HCT116 (cell line): ENCODE results near the gene HPF1. TPM values are rescaled to one million over a fixed set of nuclear protein-coding genes. Genes with fewer than 3 reads are reported as not detected.

Experiments used
- ATAC-seq: fragments of 200-7000 bp; cut with Tn5 transposase; 2 replicates; pipeline ENCODE4 v1.9.1; 2020; ENCODE audit warnings: mild to moderate bottlenecking, moderate library complexity
- BruUV-seq: library from RNA; stranded (reverse); fragments of 400-500 nt; replicated peaks from 2 replicates; lab custom pipeline; 2021; lab: Mats Ljungman, UMichigan
- CTCF ChIA-PET: fragments of 300-600 bp; sonication (Branson Sonifier 250); formaldehyde crosslinking; loops from one replicate; lab custom pipeline; 2021; ENCODE audit warnings: antibody characterized with exemption; lab: Charles Lee
- POLR2A ChIA-PET: fragments of 300-600, 350-600 bp; sonication (Branson Sonifier 250); formaldehyde crosslinking; loops from one replicate; lab custom pipeline; 2021; ENCODE audit warnings: antibody characterized with exemption; lab: Charles Lee
- RAD21 ChIA-PET, 2 experiments: fragments of 300-600 bp; sonication (Branson Sonifier 250); formaldehyde crosslinking; loops; one replicate each; lab custom pipeline; 2023; ENCODE audit warnings: low total read pairs in 2 of 2; ENCODE audit not compliant: uncharacterized antibody in 2 of 2, unreplicated experiment in 2 of 2, low non-redundant PET in 1 of 2; lab: Charles Lee
- DNase-seq: peaks from one replicate; pipeline ENCODE4 v3.0.0-alpha.2; 2010; ENCODE audit warnings: low read depth, low spot score
- H2AFZ ChIP-seq: fragments of 200-600 bp; shearing (Covaris generic), sonication (generic); 2 replicates; pipeline ENCODE4 v1.6.1; 2017; ENCODE audit warnings: low read depth, mixed run types, mixed read lengths, antibody characterized with exemption, low read length; ENCODE audit not compliant: poor library complexity, severe bottlenecking
- H3K27ac ChIP-seq: 2 replicates; pipeline ENCODE4 v1.5.1; 2012; ENCODE audit warnings: low read depth, low read length
- H3K27me3 ChIP-seq: fragments of 200-600 bp; sonication (generic); 2 replicates; pipeline ENCODE4 v1.6.1; 2016; ENCODE audit warnings: mixed run types, low read length, mixed read lengths; ENCODE audit not compliant: insufficient read depth
- H3K36me3 ChIP-seq, 2 experiments: fragments of 200-500 bp in 1 of 2; fragments of 200-600 bp in 1 of 2; sonication (Bioruptor generic) in 1 of 2; sonication (generic) in 1 of 2; 2 replicates each; pipeline versions ENCODE4 v1.5.1 to v1.6.1; 2014 to 2016; ENCODE audit warnings: low read length in 2 of 2, inconsistent platforms in 1 of 2, mixed read lengths in 1 of 2, mixed run types in 1 of 2; ENCODE audit not compliant: insufficient read depth in 2 of 2, control insufficient read depth in 1 of 2
- H3K4me1 ChIP-seq, 2 experiments: fragments of 200-600 bp in 1 of 2; sonication (generic) in 1 of 2; 2 replicates each; pipeline versions ENCODE4 v1.5.1 to v1.6.1; 2012 to 2017; ENCODE audit warnings: low read length in 2 of 2, inconsistent platforms in 1 of 2, mild to moderate bottlenecking in 1 of 2, mixed read lengths in 1 of 2, mixed run types in 1 of 2, moderate library complexity in 1 of 2; ENCODE audit not compliant: insufficient read depth in 2 of 2, control insufficient read depth in 1 of 2
- H3K4me2 ChIP-seq: fragments of 200-600 bp; sonication (generic); 2 replicates; pipeline ENCODE4 v1.6.1; 2017; ENCODE audit warnings: mixed run types, low read length, mixed read lengths
- H3K4me3 ChIP-seq, 2 experiments: fragments of 200-600 bp in 1 of 2; sonication (generic) in 1 of 2; replicated peaks in 1 of 2; 2 replicates each; pipeline ENCODE4 v1.5.1; 2011 to 2016; ENCODE audit warnings: low read length in 2 of 2, control low read depth in 1 of 2, low read depth in 1 of 2, mild to moderate bottlenecking in 1 of 2, mixed read lengths in 1 of 2, mixed run types in 1 of 2
- H3K79me2 ChIP-seq: fragments of 200-600 bp; sonication (generic); 2 replicates; pipeline ENCODE4 v1.6.1; 2017; ENCODE audit warnings: mild to moderate bottlenecking, mixed run types, low read length, moderate library complexity, mixed read lengths; ENCODE audit not compliant: insufficient read depth
- H3K9ac ChIP-seq: fragments of 200-600 bp; sonication (generic); 2 replicates; pipeline ENCODE4 v1.6.1; 2016; ENCODE audit warnings: low read length, mixed read lengths
- H3K9me2 ChIP-seq: fragments of 200-600 bp; sonication (generic), shearing (Covaris generic); 2 replicates; pipeline ENCODE4 v1.6.1; 2017; ENCODE audit warnings: mixed run types, mild to moderate bottlenecking, moderate library complexity; ENCODE audit not compliant: insufficient read depth
- H3K9me3 ChIP-seq, 2 experiments: fragments of 200-500 bp in 1 of 2; fragments of 200-600 bp in 1 of 2; sonication (Bioruptor generic) in 1 of 2; sonication (generic) in 1 of 2; 2 replicates each; pipeline ENCODE4 v1.6.1; 2014 to 2017; ENCODE audit warnings: low read length in 2 of 2, mixed read lengths in 2 of 2, inconsistent platforms in 1 of 2, low read depth in 1 of 2, mild to moderate bottlenecking in 1 of 2, mixed run types in 1 of 2, moderate library complexity in 1 of 2; ENCODE audit not compliant: control insufficient read depth in 1 of 2, insufficient read depth in 1 of 2
- H4K20me1 ChIP-seq: fragments of 200-600 bp; sonication (generic), shearing (Covaris generic); 2 replicates; pipeline ENCODE4 v1.6.1; 2017; ENCODE audit warnings: mixed run types, mild to moderate bottlenecking, moderate library complexity; ENCODE audit not compliant: insufficient read depth
- CEBPB ChIP-seq: IDR thresholded peaks from 2 replicates; pipeline ENCODE4 v1.6.1; 2012; ENCODE audit warnings: low read depth
- EZH2 ChIP-seq: fragments of 200-600 bp; sonication (generic); IDR thresholded peaks from 2 replicates; pipeline ENCODE4 v1.6.1; 2017; ENCODE audit warnings: antibody characterized with exemption, mixed run types
- JUND ChIP-seq: IDR thresholded peaks from 2 replicates; pipeline ENCODE4 v1.6.1; 2012
- MAX ChIP-seq: IDR thresholded peaks from 2 replicates; pipeline ENCODE4 v1.6.1; 2012
- REST ChIP-seq: IDR thresholded peaks from 2 replicates; pipeline ENCODE4 v1.6.1; 2012; ENCODE audit warnings: low read depth
- SIN3A ChIP-seq: IDR thresholded peaks from 2 replicates; pipeline ENCODE4 v1.6.1; 2012; ENCODE audit warnings: low read depth
- SP1 ChIP-seq: IDR thresholded peaks from 2 replicates; pipeline ENCODE4 v1.6.1; 2012; ENCODE audit warnings: low read depth
- ZNF274 ChIP-seq: fragments of 200-500 bp; sonication (Bioruptor generic); IDR thresholded peaks from 2 replicates; pipeline ENCODE4 v1.6.1; 2014; ENCODE audit warnings: mild to moderate bottlenecking, low read depth, low read length, inconsistent platforms
- intact Hi-C: fragments of 100-400 bp; cut with micrococcal nuclease; formaldehyde crosslinking; loops from 2 replicates; pipeline ENCODE4 v1.10.0; 2022
- total RNA-seq: library from RNA; stranded (reverse); gene quantifications from one replicate; pipeline ENCODE4 v1.2.1, GENCODE V29; 2021; ENCODE audit not compliant: unreplicated experiment
- TF ChIP-seq, protein P1 (sequence below), 3 experiments: fragments of 200-600 bp in 1 of 3; sonication (generic) in 1 of 3; IDR thresholded peaks in 2 of 3; conservative IDR thresholded peaks in 1 of 3; 2 replicates each; pipeline ENCODE4 v1.5.1; 2012 to 2017; ENCODE audit warnings: low read depth in 2 of 3, low read length in 2 of 3, antibody characterized with exemption in 1 of 3, borderline replicate concordance in 1 of 3, control low read depth in 1 of 3, mild to moderate bottlenecking in 1 of 3, mixed read lengths in 1 of 3, mixed run types in 1 of 3, moderate library complexity in 1 of 3; ENCODE audit not compliant: insufficient read depth in 1 of 3

HPF1 gene
- total RNA-seq, 1 experiment from 2014 or later: 32.6 TPM

GRCh38 chr4:169730564-169730963 is 27.2 kb downstream of the HPF1 start:
- Histone ChIP-seq H3K4me2 (no peak overlapping the region), H3K79me2 (no peaks in the 10 kb centered on the region), H3K9me3 (no peaks in the 10 kb centered on the region), H3K4me1 (no peaks in the 10 kb centered on the region), H3K27me3 (no peaks in the 10 kb centered on the region), H3K36me3 (0 out of 4 replicates have a peak, but pooled peaks cover 0 to 7% of the 10 kb centered on the region in 2 experiments), H3K27ac (no peak overlapping the region), H3K4me3 (no peak overlapping the region), H4K20me1 (no peaks in the 10 kb centered on the region), H3K9ac (no peak overlapping the region), H3K9me2 (no peaks in the 10 kb centered on the region), H2AFZ (no peak overlapping the region)
- CTCF ChIA-PET: no interaction called here
- RAD21 ChIA-PET: no interaction called here
- TF ChIP-seq EZH2 (no peak), CEBPB (no peak), MAX (no peak), ZNF274 (no peak)
- TF ChIP-seq, protein P1, sequence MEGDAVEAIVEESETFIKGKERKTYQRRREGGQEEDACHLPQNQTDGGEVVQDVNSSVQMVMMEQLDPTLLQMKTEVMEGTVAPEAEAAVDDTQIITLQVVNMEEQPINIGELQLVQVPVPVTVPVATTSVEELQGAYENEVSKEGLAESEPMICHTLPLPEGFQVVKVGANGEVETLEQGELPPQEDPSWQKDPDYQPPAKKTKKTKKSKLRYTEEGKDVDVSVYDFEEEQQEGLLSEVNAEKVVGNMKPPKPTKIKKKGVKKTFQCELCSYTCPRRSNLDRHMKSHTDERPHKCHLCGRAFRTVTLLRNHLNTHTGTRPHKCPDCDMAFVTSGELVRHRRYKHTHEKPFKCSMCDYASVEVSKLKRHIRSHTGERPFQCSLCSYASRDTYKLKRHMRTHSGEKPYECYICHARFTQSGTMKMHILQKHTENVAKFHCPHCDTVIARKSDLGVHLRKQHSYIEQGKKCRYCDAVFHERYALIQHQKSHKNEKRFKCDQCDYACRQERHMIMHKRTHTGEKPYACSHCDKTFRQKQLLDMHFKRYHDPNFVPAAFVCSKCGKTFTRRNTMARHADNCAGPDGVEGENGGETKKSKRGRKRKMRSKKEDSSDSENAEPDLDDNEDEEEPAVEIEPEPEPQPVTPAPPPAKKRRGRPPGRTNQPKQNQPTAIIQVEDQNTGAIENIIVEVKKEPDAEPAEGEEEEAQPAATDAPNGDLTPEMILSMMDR (IDR thresholded peaks at IDR 0.05 in 2 of 3, conservative IDR thresholded peaks at IDR 0.05 in 1 of 3; ENCODE audit: borderline replicate concordance in 1 of 3, insufficient read depth in 1 of 3, low read depth in 2 of 3, low read length in 2 of 3): no peak
- BruUV-seq: no TSS peak
- POLR2A ChIA-PET: interaction anchor here (1.4 kb wide), 1 partner anchor 117 kb away, joined by 3 read pairs; no protein-coding TSS in a partner anchor
- intact Hi-C loops: no loop called here
- no peak for ATAC-seq
- no peak for DNase-seq

- no peaks in the 10 kb centered on the region for H3K4me1 ChIP-seq
- H3K9me3 ChIP-seq: no peaks in the 10 kb centered on the region
- H3K27me3 ChIP-seq: no peaks in the 10 kb centered on the region
- H3K27ac ChIP-seq: no peak overlapping the region
- no peak overlapping the region for H3K9ac ChIP-seq
- no peaks in the 10 kb centered on the region for H4K20me1 ChIP-seq
- ChIA-PET POLR2A (interaction anchor here (1.4 kb wide), 1 partner anchor 107 kb away, joined by 4 read pairs; the partner anchor contains the start of gene CLCN3), RAD21 (no interaction called here), CTCF (no interaction called here)
- DNase-seq (no peak), ATAC-seq (no peak)
- BruUV-seq: no TSS peak
- H3K4me2 ChIP-seq: no peak overlapping the region
- H3K36me3 ChIP-seq: 0 out of 4 replicates have a peak, but pooled peaks cover 0 to 7% of the 10 kb centered on the region in 2 experiments
- no peak overlapping the region for H2AFZ ChIP-seq
- no peaks in the 10 kb centered on the region for H3K79me2 ChIP-seq
- intact Hi-C loops: loop anchor here (10.0 kb wide), 1 partner anchor 113 kb away; the partner anchor contains the start of gene NEK1
- H3K4me3 ChIP-seq: no peak overlapping the region
- H3K9me2 ChIP-seq: no peaks in the 10 kb centered on the region
- TF ChIP-seq JUND (no peak), REST (no peak), SP1 (no peak), SIN3A (no peak)
- TF ChIP-seq, protein P1 (IDR thresholded peaks at IDR 0.05 in 2 of 3, conservative IDR thresholded peaks at IDR 0.05 in 1 of 3; ENCODE audit: borderline replicate concordance in 1 of 3, insufficient read depth in 1 of 3, low read depth in 2 of 3, low read length in 2 of 3): no peak
Measured at GRCh38 chr4:169727616-169728015, 30.1 kb downstream of the HPF1 start.
